Osteoblast (primary cell): Measurements from ENCODE around the gene CACNG8. TPM values are rescaled to one million over a fixed set of nuclear protein-coding genes. Genes with fewer than 3 reads are reported as not detected.
A peak's percentile ranks its signal among the peaks of the same experiment; 100 is the strongest.
"Not testable (repeated sequence)": the region's sequence is repeated elsewhere in the genome, so short reads cannot be mapped to it uniquely, and the experiment has no call there.

Experiments used
- DNase-seq: peaks from one replicate; pipeline ENCODE4 v3.0.0; 2011; ENCODE audit warnings: low spot score, mixed read lengths; ENCODE audit not compliant: insufficient read length; ENCODE audit errors: missing footprints
- H2AFZ ChIP-seq: 2 replicates; pipeline ENCODE4 v1.6.0; 2011; ENCODE audit warnings: mild to moderate bottlenecking, low read length
- H3K27ac ChIP-seq: 2 replicates; pipeline ENCODE4 v1.5.1; 2011; ENCODE audit warnings: mild to moderate bottlenecking, low read depth, low read length, moderate library complexity
- H3K27me3 ChIP-seq: 2 replicates; pipeline ENCODE4 v1.6.0; 2012; ENCODE audit warnings: mild to moderate bottlenecking, control low read depth, inconsistent platforms, low read length, moderate library complexity; ENCODE audit not compliant: insufficient read depth
- H3K36me3 ChIP-seq: 2 replicates; pipeline ENCODE4 v1.5.1; 2011; ENCODE audit warnings: mild to moderate bottlenecking, low read length, control low read depth, moderate library complexity; ENCODE audit not compliant: insufficient read depth
- H3K4me1 ChIP-seq: 2 replicates; pipeline ENCODE4 v1.5.1; 2011; ENCODE audit warnings: mild to moderate bottlenecking, low read length, control low read depth, moderate library complexity; ENCODE audit not compliant: insufficient read depth
- H3K4me2 ChIP-seq: 2 replicates; pipeline ENCODE4 v1.6.0; 2011; ENCODE audit warnings: mild to moderate bottlenecking, low read length; ENCODE audit not compliant: insufficient read depth
- H3K4me3 ChIP-seq: fragments of 200-600 bp; sonication (generic); 3 replicates; pipeline ENCODE4 v1.5.1; 2012; ENCODE audit warnings: mild to moderate bottlenecking, low read length, inconsistent platforms; ENCODE audit not compliant: insufficient read depth
- H3K79me2 ChIP-seq: 2 replicates; pipeline ENCODE4 v1.6.0; 2012; ENCODE audit warnings: mild to moderate bottlenecking, low read length, control low read depth, inconsistent platforms; ENCODE audit not compliant: insufficient read depth
- H3K9me3 ChIP-seq: 2 replicates; pipeline ENCODE4 v1.5.1; 2011; ENCODE audit warnings: low read depth, low read length, control low read depth
- H4K20me1 ChIP-seq: 2 replicates; pipeline ENCODE4 v1.6.0; 2012; ENCODE audit warnings: mild to moderate bottlenecking, low read length, control low read depth; ENCODE audit not compliant: insufficient read depth
- CTCF ChIP-seq: IDR thresholded peaks from 2 replicates; pipeline ENCODE4 v1.5.1; 2011; ENCODE audit warnings: mild to moderate bottlenecking, low read depth, low read length, moderate library complexity; ENCODE audit errors: extremely low read depth
- small RNA-seq: library from RNA; depleted of rRNA; stranded (forward); fragments of <200 nt; gene quantifications from one replicate; pipeline ENCODE3, GENCODE V24; 2012
- total RNA-seq: library from RNA; depleted of rRNA; stranded (reverse); fragments of >200 nt; gene quantifications from 2 replicates; pipeline ENCODE4 v1.2.3, GENCODE V29; 2012

Gene CACNG8
- total RNA-seq, 1 donor = not detected

GRCh38 chr19:54029930-54030490 lies 67.3 kb downstream of the CACNG8 start:
- DNase-seq = no peak
- peak; percentile 61 for TF ChIP-seq CTCF
- H3K79me2 ChIP-seq = no peaks in the 10 kb centered on the region
- H3K4me3 ChIP-seq = no peak overlapping the region
- H3K9me3 ChIP-seq = no peaks in the 10 kb centered on the region
- no peaks in the 10 kb centered on the region for H3K27me3 ChIP-seq
- H3K4me1 ChIP-seq = no peaks in the 10 kb centered on the region
- H2AFZ ChIP-seq = no peak overlapping the region
- H3K27ac ChIP-seq = no peak overlapping the region
- H4K20me1 ChIP-seq = no peaks in the 10 kb centered on the region
- no peaks in the 10 kb centered on the region for H3K36me3 ChIP-seq
- H3K4me2 ChIP-seq = peak overlapping the region; percentile 53

DNA sequence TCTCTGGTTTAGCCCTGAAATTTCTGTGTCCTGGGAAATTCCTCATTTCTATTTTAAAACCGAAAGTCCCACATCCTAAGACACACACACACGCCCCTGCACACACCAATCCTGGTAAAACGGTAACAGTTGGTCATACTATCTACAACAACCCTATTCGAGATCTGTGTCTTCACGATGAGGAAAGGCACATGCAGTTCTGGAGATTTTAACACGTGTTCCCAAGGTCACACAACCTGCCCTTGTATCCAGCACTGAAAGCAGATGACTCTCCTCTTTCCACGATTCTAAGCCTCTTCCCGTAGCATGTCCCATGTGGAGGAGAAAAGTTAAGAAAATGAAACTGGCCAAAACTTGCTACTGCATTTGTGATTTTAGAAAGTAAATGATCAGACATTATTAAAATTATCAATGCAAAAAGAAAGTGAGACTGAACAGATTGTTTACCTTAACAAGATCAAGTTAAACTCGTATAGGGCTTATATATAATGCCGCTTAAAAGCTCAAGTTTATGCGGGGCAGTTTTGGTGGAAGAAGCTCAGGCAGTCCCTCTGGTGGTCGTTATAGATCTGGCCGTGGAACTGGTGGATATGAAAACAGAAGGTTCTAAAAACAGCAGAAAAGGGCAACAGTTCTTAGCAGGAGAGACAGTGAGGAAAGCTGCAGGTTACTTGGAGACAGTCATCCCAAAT lies 68.3 kb downstream of the CACNG8 start:
- Histone ChIP-seq H3K36me3 (no peaks in the 10 kb centered on the region), H4K20me1 (no peaks in the 10 kb centered on the region), H3K9me3 (no peaks in the 10 kb centered on the region), H3K4me2 (peak overlapping the region; percentile 94), H3K27me3 (no peaks in the 10 kb centered on the region), H3K27ac (no peak overlapping the region), H3K4me1 (peaks cover 4% of the 10 kb centered on the region), H3K4me3 (peak overlapping the region; percentile 72), H2AFZ (peak overlapping the region; percentile 89), H3K79me2 (no peaks in the 10 kb centered on the region)
- peak; percentile 70 for TF ChIP-seq CTCF
- DNase-seq = no peak

- Histone ChIP-seq H3K9me3 (no peaks in the 10 kb centered on the region), H3K4me2 (peak overlapping the region; percentile 58), H2AFZ (peak overlapping the region; percentile 67), H3K36me3 (no peaks in the 10 kb centered on the region), H3K79me2 (no peaks in the 10 kb centered on the region), H3K27ac (peak overlapping the region; percentile 42), H3K27me3 (no peaks in the 10 kb centered on the region), H4K20me1 (no peaks in the 10 kb centered on the region), H3K4me3 (no peak overlapping the region), H3K4me1 (peaks cover 4% of the 10 kb centered on the region)
- no peak for TF ChIP-seq CTCF
- DNase-seq = peak; percentile 97
Observed at GRCh38 chr19:54035215-54036178, 72.8 kb downstream of the CACNG8 start.

- not testable (repeated sequence) for H3K4me2 ChIP-seq, H3K27ac ChIP-seq, H3K4me3 ChIP-seq, H3K79me2 ChIP-seq, H2AFZ ChIP-seq, DNase-seq, H3K36me3 ChIP-seq, H3K4me1 ChIP-seq, H4K20me1 ChIP-seq, H3K27me3 ChIP-seq, H3K9me3 ChIP-seq
Observed at GRCh38 chr19:54036542-54036941, 73.8 kb downstream of the CACNG8 start.

Small RNAs within 50 kb of the gene (small RNA-seq; reads per million reads assigned to genes)
- gene AC012314.20 = not detected

Other genes with a start within 250 kb of the CACNG8 start
- gene NLRP12, start 138.6 kb upstream of the CACNG8 start, total RNA-seq = under 0.01 TPM in 1 of 2 replicates, not detected in the other
- 16.2 and 17.4 TPM in 2 replicates for gene MYADM, start 95.1 kb upstream of the CACNG8 start, total RNA-seq
- gene PRKCG, start 80.7 kb upstream of the CACNG8 start, total RNA-seq = under 0.01 TPM in 1 of 2 replicates, not detected in the other
- not detected in 2 replicates for gene CACNG7, start 53.7 kb upstream of the CACNG8 start, total RNA-seq
- 0.36 TPM in 1 of 2 replicates, not detected in the other for gene CACNG6, start 28.7 kb downstream of the CACNG8 start, total RNA-seq
- not detected in 2 replicates for gene VSTM1, start 101.0 kb downstream of the CACNG8 start, total RNA-seq
- gene TARM1, start 118.4 kb downstream of the CACNG8 start, total RNA-seq = not detected in 2 replicates
- gene OSCAR, start 137.9 kb downstream of the CACNG8 start, total RNA-seq = 0.36 and 0.59 TPM in 2 replicates
- 6.8 and 8.3 TPM in 2 replicates for gene NDUFA3, start 139.9 kb downstream of the CACNG8 start, total RNA-seq
- gene TFPT, start 152.7 kb downstream of the CACNG8 start, total RNA-seq = 17.4 TPM in 2 replicates
- gene PRPF31, start 152.8 kb downstream of the CACNG8 start, total RNA-seq = 42.1 and 46.7 TPM in 2 replicates
- 6.2 TPM in 2 replicates for gene CNOT3, start 174.8 kb downstream of the CACNG8 start, total RNA-seq
- 4.7 and 5.3 TPM in 2 replicates for gene LENG1, start 196.8 kb downstream of the CACNG8 start, total RNA-seq
- gene TMC4, start 210.2 kb downstream of the CACNG8 start, total RNA-seq = 0.29 and 0.72 TPM in 2 replicates
- gene MBOAT7, start 226.6 kb downstream of the CACNG8 start, total RNA-seq = 26.1 and 30.1 TPM in 2 replicates
- 73.1 and 76.3 TPM in 2 replicates for gene TSEN34, start 228.4 kb downstream of the CACNG8 start, total RNA-seq
- gene RPS9, start 237.9 kb downstream of the CACNG8 start, total RNA-seq = 1,229 and 1,336 TPM in 2 replicates